ENCODE results near the gene MSH5. TPM values are rescaled to one million over a fixed set of nuclear protein-coding genes. Genes with fewer than 3 reads are reported as not detected.
A peak's percentile ranks its signal among the peaks of the same experiment; 100 is the strongest.
"Not testable (repeated sequence)": the region's sequence is repeated elsewhere in the genome, so short reads cannot be mapped to it uniquely, and the experiment has no call there.

Gene MSH5
- total RNA-seq, 1 experiment from 2014 or later, result 58.4 TPM

GRCh38 chr6:31708224-31708623 is 31.6 kb upstream of the MSH5 start:
- H3K4me2 ChIP-seq (ENCODE audit: low read depth, low read length, poor library complexity, severe bottlenecking), result no peak overlapping the region

GRCh38 chr6:31709157-31709556 is 30.6 kb upstream of the MSH5 start:
- DNase-seq; H3K4me2 ChIP-seq (ENCODE audit: low read depth, low read length, poor library complexity, severe bottlenecking); H3K36me3 ChIP-seq (ENCODE audit: insufficient read depth, low read length); H3K27ac ChIP-seq (ENCODE audit: low read length); H2AFZ ChIP-seq (ENCODE audit: low read length); H3K9ac ChIP-seq (ENCODE audit: low read length); H3K4me3 ChIP-seq (ENCODE audit: low read length); H3K9me2 ChIP-seq (replicated peaks; ENCODE audit: insufficient read depth, low read length); H4K20me1 ChIP-seq (ENCODE audit: insufficient read depth, low read depth, low read length); H3K9me3 ChIP-seq (ENCODE audit: low read length); H3K79me2 ChIP-seq (ENCODE audit: low read length); H3K4me1 ChIP-seq (ENCODE audit: low read length); H3K27me3 ChIP-seq (ENCODE audit: low read length): not testable (repeated sequence)

More at GRCh38 chr6:31708224-31708623, 31.6 kb upstream of the MSH5 start:
- DNase-seq, result no peak
- no peaks in the 10 kb centered on the region for H3K27me3 ChIP-seq (ENCODE audit: low read length)
- peaks cover 8% of the 10 kb centered on the region for H3K4me1 ChIP-seq (ENCODE audit: low read length)
- no peaks in the 10 kb centered on the region for H3K9me2 ChIP-seq (replicated peaks; ENCODE audit: insufficient read depth, low read length)
- H3K36me3 ChIP-seq (ENCODE audit: insufficient read depth, low read length), result no peaks in the 10 kb centered on the region
- no peaks in the 10 kb centered on the region for H4K20me1 ChIP-seq (ENCODE audit: insufficient read depth, low read depth, low read length)
- no peaks in the 10 kb centered on the region for H3K79me2 ChIP-seq (ENCODE audit: low read length)
- H2AFZ ChIP-seq (ENCODE audit: low read length), result no peak overlapping the region
- no peaks in the 10 kb centered on the region for H3K9me3 ChIP-seq (ENCODE audit: low read length)
- no peak overlapping the region for H3K27ac ChIP-seq (ENCODE audit: low read length)
- H3K4me3 ChIP-seq (ENCODE audit: low read length), result no peak overlapping the region
- no peak overlapping the region for H3K9ac ChIP-seq (ENCODE audit: low read length)

DNA sequence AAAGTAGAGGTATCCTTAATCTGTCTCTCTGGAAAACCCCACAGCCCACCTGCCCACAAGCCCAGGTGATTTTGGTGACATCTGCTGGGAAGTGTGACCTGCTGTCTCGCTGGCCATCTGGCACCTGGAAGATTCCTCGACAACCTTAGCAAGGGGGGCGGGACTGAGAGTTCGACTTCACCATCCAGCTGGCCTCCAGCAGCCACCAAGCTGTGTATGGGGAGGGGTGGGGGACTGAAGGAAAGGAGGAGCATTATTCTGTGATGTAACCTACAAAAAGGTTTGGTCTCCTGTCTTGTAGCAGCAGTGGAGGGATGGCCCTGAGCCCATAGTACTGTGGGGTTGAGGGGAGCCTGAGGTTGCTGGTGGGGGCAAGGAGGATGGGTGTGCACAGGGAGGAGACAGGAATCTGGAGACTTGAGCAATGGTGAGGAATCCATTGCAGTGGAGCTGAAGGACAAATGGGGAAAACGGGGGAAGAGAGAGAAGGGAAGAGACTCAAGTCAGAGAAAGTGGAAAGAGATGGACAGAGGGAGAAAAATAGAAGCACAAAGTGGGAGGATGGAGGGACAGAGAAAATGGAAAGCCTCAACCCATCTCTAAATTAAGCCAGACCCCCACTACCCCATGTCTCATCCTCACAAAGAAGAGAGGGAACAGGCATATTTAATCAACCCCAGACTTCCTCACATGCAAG is 29.1 kb upstream of the MSH5 start:
- Histone ChIP-seq H3K4me3 (ENCODE audit: low read length) (no peak overlapping the region), H3K4me1 (ENCODE audit: low read length) (no peaks in the 10 kb centered on the region), H3K27ac (ENCODE audit: low read length) (no peak overlapping the region), H3K9ac (ENCODE audit: low read length) (no peak overlapping the region), H3K4me2 (ENCODE audit: low read depth, low read length, poor library complexity, severe bottlenecking) (no peak overlapping the region), H3K27me3 (ENCODE audit: low read length) (no peaks in the 10 kb centered on the region), H3K36me3 (ENCODE audit: insufficient read depth, low read length) (no peaks in the 10 kb centered on the region), H3K9me3 (ENCODE audit: low read length) (no peaks in the 10 kb centered on the region), H3K79me2 (ENCODE audit: low read length) (no peaks in the 10 kb centered on the region), H4K20me1 (ENCODE audit: insufficient read depth, low read depth, low read length) (no peaks in the 10 kb centered on the region), H2AFZ (ENCODE audit: low read length) (no peak overlapping the region), H3K9me2 (replicated peaks; ENCODE audit: insufficient read depth, low read length) (no peaks in the 10 kb centered on the region)
- DNase-seq, result no peak

DNA sequence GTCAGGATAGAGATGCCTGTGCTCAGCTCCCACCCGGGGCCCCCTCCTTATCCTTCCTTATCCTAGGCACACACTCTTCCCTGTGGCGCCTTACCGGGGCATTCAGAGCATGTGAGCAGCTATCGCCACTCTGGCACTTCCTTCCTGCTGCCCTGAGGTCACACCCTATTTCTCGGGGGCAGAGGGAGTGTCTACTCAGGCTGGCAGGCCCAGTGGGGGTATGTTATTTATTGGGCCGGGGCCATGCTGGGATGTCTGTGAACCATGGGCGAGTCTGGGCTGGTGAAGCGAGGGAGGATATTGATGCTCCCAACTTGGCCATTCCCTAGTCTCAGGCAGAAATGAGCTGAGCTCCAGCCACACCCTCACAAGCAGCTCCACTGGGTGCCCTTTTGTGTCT is 28.6 kb upstream of the MSH5 start:
- H3K4me3 ChIP-seq (ENCODE audit: low read length), result no peak overlapping the region
- no peaks in the 10 kb centered on the region for H3K4me1 ChIP-seq (ENCODE audit: low read length)
- DNase-seq, result no peak
- no peak overlapping the region for H3K4me2 ChIP-seq (ENCODE audit: low read depth, low read length, poor library complexity, severe bottlenecking)
- no peaks in the 10 kb centered on the region for H3K9me3 ChIP-seq (ENCODE audit: low read length)
- no peak overlapping the region for H3K27ac ChIP-seq (ENCODE audit: low read length)
- H4K20me1 ChIP-seq (ENCODE audit: insufficient read depth, low read depth, low read length), result no peaks in the 10 kb centered on the region
- H2AFZ ChIP-seq (ENCODE audit: low read length), result no peak overlapping the region
- no peaks in the 10 kb centered on the region for H3K9me2 ChIP-seq (replicated peaks; ENCODE audit: insufficient read depth, low read length)
- no peaks in the 10 kb centered on the region for H3K36me3 ChIP-seq (ENCODE audit: insufficient read depth, low read length)
- no peak overlapping the region for H3K9ac ChIP-seq (ENCODE audit: low read length)
- no peaks in the 10 kb centered on the region for H3K27me3 ChIP-seq (ENCODE audit: low read length)
- no peaks in the 10 kb centered on the region for H3K79me2 ChIP-seq (ENCODE audit: low read length)

- H3K4me1 ChIP-seq (ENCODE audit: low read length), result peaks cover 1% of the 10 kb centered on the region
- no peak overlapping the region for H3K4me2 ChIP-seq (ENCODE audit: low read depth, low read length, poor library complexity, severe bottlenecking)
- H3K27ac ChIP-seq (ENCODE audit: low read length), result no peak overlapping the region
- no peak overlapping the region for H3K9ac ChIP-seq (ENCODE audit: low read length)
- H2AFZ ChIP-seq (ENCODE audit: low read length), result no peak overlapping the region
- peak; percentile 54 for DNase-seq
- no peaks in the 10 kb centered on the region for H3K27me3 ChIP-seq (ENCODE audit: low read length)
- H4K20me1 ChIP-seq (ENCODE audit: insufficient read depth, low read depth, low read length), result no peaks in the 10 kb centered on the region
- no peak overlapping the region for H3K4me3 ChIP-seq (ENCODE audit: low read length)
- no peaks in the 10 kb centered on the region for H3K9me3 ChIP-seq (ENCODE audit: low read length)
- H3K9me2 ChIP-seq (replicated peaks; ENCODE audit: insufficient read depth, low read length), result no peaks in the 10 kb centered on the region
- no peaks in the 10 kb centered on the region for H3K36me3 ChIP-seq (ENCODE audit: insufficient read depth, low read length)
- no peaks in the 10 kb centered on the region for H3K79me2 ChIP-seq (ENCODE audit: low read length)
These were observed 27.5 kb upstream of the MSH5 start for GRCh38 chr6:31712296-31712695.

GRCh38 chr6:31713465-31713864 is 26.3 kb upstream of the MSH5 start:
- Histone ChIP-seq H3K27me3 (ENCODE audit: low read length) (no peaks in the 10 kb centered on the region), H3K4me2 (ENCODE audit: low read depth, low read length, poor library complexity, severe bottlenecking) (no peak overlapping the region), H3K9ac (ENCODE audit: low read length) (no peak overlapping the region), H3K36me3 (ENCODE audit: insufficient read depth, low read length) (no peaks in the 10 kb centered on the region), H3K27ac (ENCODE audit: low read length) (no peak overlapping the region), H3K9me2 (replicated peaks; ENCODE audit: insufficient read depth, low read length) (no peaks in the 10 kb centered on the region), H3K4me1 (ENCODE audit: low read length) (peaks cover 8% of the 10 kb centered on the region), H2AFZ (ENCODE audit: low read length) (no peak overlapping the region), H3K4me3 (ENCODE audit: low read length) (no peak overlapping the region), H3K9me3 (ENCODE audit: low read length) (no peaks in the 10 kb centered on the region), H4K20me1 (ENCODE audit: insufficient read depth, low read depth, low read length) (no peaks in the 10 kb centered on the region), H3K79me2 (ENCODE audit: low read length) (no peaks in the 10 kb centered on the region)
- no peak for DNase-seq

DNA sequence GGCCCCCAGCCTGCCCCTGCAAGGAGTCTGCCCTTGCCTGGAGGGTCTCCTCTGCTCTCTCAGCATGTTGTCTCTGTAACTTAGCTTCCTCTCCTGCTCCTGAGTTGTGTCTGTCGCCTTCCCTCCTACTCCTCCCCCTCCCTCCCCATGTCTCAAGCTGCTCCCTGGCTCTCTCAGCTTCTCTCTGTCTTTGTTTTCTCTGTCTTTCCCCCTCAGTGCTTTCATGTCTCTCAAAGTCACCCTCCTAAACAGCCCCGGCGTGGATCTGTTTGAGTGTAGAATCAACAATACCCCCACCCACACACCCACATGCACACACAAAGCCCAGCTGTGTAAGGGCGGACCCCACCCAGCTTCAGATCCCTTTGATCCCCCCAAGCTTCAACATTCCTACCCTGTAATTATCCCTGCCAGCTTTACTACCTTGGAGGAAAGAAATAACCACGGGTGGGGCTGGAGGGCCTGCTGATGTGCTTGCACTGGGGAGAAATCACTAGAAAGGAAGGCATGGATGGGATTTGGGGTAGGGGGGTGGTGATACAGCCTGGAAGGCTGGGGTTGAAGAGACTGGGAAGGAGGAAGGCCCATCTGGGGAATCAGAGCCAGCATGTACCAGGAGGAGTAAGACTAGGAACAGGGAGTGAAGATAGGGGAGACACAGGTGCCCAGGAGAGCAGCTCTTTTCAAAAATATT is 25.7 kb upstream of the MSH5 start:
- Histone ChIP-seq H3K4me1 (ENCODE audit: low read length) (peaks cover 8% of the 10 kb centered on the region), H3K9ac (ENCODE audit: low read length) (no peak overlapping the region), H3K27ac (ENCODE audit: low read length) (no peak overlapping the region), H3K27me3 (ENCODE audit: low read length) (no peaks in the 10 kb centered on the region), H3K9me2 (replicated peaks; ENCODE audit: insufficient read depth, low read length) (no peaks in the 10 kb centered on the region), H3K4me3 (ENCODE audit: low read length) (no peak overlapping the region), H2AFZ (ENCODE audit: low read length) (no peak overlapping the region), H3K79me2 (ENCODE audit: low read length) (no peaks in the 10 kb centered on the region), H3K36me3 (ENCODE audit: insufficient read depth, low read length) (no peaks in the 10 kb centered on the region), H4K20me1 (ENCODE audit: insufficient read depth, low read depth, low read length) (no peaks in the 10 kb centered on the region), H3K9me3 (ENCODE audit: low read length) (no peaks in the 10 kb centered on the region), H3K4me2 (ENCODE audit: low read depth, low read length, poor library complexity, severe bottlenecking) (no peak overlapping the region)
- DNase-seq, result no peak

- H3K27me3 ChIP-seq (ENCODE audit: low read length), result no peaks in the 10 kb centered on the region
- H3K4me2 ChIP-seq (ENCODE audit: low read depth, low read length, poor library complexity, severe bottlenecking), result no peak within 1 kb of the TSS
- H3K9me2 ChIP-seq (replicated peaks; ENCODE audit: insufficient read depth, low read length), result no peaks in the 10 kb centered on the region
- DNase-seq, result no peak
- no peak within 1 kb of the TSS for H2AFZ ChIP-seq (ENCODE audit: low read length)
- H3K4me3 ChIP-seq (ENCODE audit: low read length), result no peak within 1 kb of the TSS
- no peaks in the 10 kb centered on the region for H3K36me3 ChIP-seq (ENCODE audit: insufficient read depth, low read length)
- H3K79me2 ChIP-seq (ENCODE audit: low read length), result no peaks in the 10 kb centered on the region
- no peaks in the 10 kb centered on the region for H3K9me3 ChIP-seq (ENCODE audit: low read length)
- H3K9ac ChIP-seq (ENCODE audit: low read length), result no peak within 1 kb of the TSS
- peaks cover 8% of the 10 kb centered on the region for H3K4me1 ChIP-seq (ENCODE audit: low read length)
- H3K27ac ChIP-seq (ENCODE audit: low read length), result no peak within 1 kb of the TSS
- no peaks in the 10 kb centered on the region for H4K20me1 ChIP-seq (ENCODE audit: insufficient read depth, low read depth, low read length)
These were observed 24.5 kb upstream of the MSH5 start, which contains the start of gene LY6G6D for GRCh38 chr6:31715022-31715958. Gene LY6G6D (plus strand): TSS chr6:31715348. CDS start chr6:31715356, 8 bp downstream.
